ENCODE measurements around the gene OXA1L. TPM values are rescaled to one million over a fixed set of nuclear protein-coding genes. Genes with fewer than 3 reads are reported as not detected.
"Not testable (repeated sequence)": the region's sequence is repeated elsewhere in the genome, so short reads cannot be mapped to it uniquely, and the experiment has no call there.

OXA1L gene
- 171 TPM for total RNA-seq
- 100 to 1,000 TPM; 181 to 242 (median 205) TPM for polyA plus RNA-seq (ENCODE audit: insufficient read depth in 1 of 8, insufficient read length in 8 of 8, low replicate concordance in 1 of 8)
- long read RNA-seq, donor 1, transcript OXA1L-201 (10 exons, 1,719 nt): major isoform, 42 of 99 reads
- long read RNA-seq, donor 1, partial matches to known transcripts: 55 of 99 reads
- long read RNA-seq, donor 1, other reads (novel, unspliced or antisense): 0 of 99 reads
- long read RNA-seq, donor 2, transcript OXA1L-201 (10 exons, 1,719 nt): major isoform, 5 of 20 reads
- long read RNA-seq, donor 2, partial matches to known transcripts: 15 of 20 reads
- long read RNA-seq, donor 2, other reads (novel, unspliced or antisense): 0 of 20 reads
- long read RNA-seq, donor 3, transcript OXA1L-201 (10 exons, 1,719 nt): major isoform, 75 of 107 reads
- long read RNA-seq, donor 3, partial matches to known transcripts: 29 of 107 reads
- long read RNA-seq, donor 3, other reads (novel, unspliced or antisense): 0 of 107 reads
- long read RNA-seq, donor 4, transcript OXA1L-201 (10 exons, 1,719 nt): major isoform, 24 of 66 reads
- long read RNA-seq, donor 4, partial matches to known transcripts: 42 of 66 reads
- long read RNA-seq, donor 4, other reads (novel, unspliced or antisense): 0 of 66 reads
- long read RNA-seq, donor 5, transcript OXA1L-208 (3 exons, 1,224 nt): minor isoform, 8 of 306 reads
- long read RNA-seq, donor 5, transcript OXA1L-201 (10 exons, 1,719 nt): major isoform, 105 of 306 reads
- long read RNA-seq, donor 5, partial matches to known transcripts: 186 of 306 reads
- long read RNA-seq, donor 5, other reads (novel, unspliced or antisense): 5 of 306 reads
- long read RNA-seq, donor 6, transcript OXA1L-201 (10 exons, 1,719 nt): major isoform, 105 of 287 reads
- long read RNA-seq, donor 6, partial matches to known transcripts: 176 of 287 reads
- long read RNA-seq, donor 6, other reads (novel, unspliced or antisense): 0 of 287 reads
- long read RNA-seq, donor 7, transcript OXA1L-201 (10 exons, 1,719 nt): major isoform, 53 of 208 reads
- long read RNA-seq, donor 7, partial matches to known transcripts: 150 of 208 reads
- long read RNA-seq, donor 7, other reads (novel, unspliced or antisense): 0 of 208 reads
- long read RNA-seq, donor 8, transcript OXA1L-201 (10 exons, 1,719 nt): major isoform, 54 of 177 reads
- long read RNA-seq, donor 8, partial matches to known transcripts: 123 of 177 reads
- long read RNA-seq, donor 8, other reads (novel, unspliced or antisense): 0 of 177 reads
- long read RNA-seq, donor 9, transcript OXA1L-201 (10 exons, 1,719 nt): major isoform, 43 of 165 reads
- long read RNA-seq, donor 9, partial matches to known transcripts: 120 of 165 reads
- long read RNA-seq, donor 9, other reads (novel, unspliced or antisense): 0 of 165 reads
- long read RNA-seq, donor 10, transcript OXA1L-201 (10 exons, 1,719 nt): major isoform, 89 of 348 reads
- long read RNA-seq, donor 10, partial matches to known transcripts: 256 of 348 reads
- long read RNA-seq, donor 10, other reads (novel, unspliced or antisense): 0 of 348 reads
- long read RNA-seq, donor 11, transcript OXA1L-201 (10 exons, 1,719 nt): major isoform, 60 of 111 reads
- long read RNA-seq, donor 11, partial matches to known transcripts: 47 of 111 reads
- long read RNA-seq, donor 11, other reads (novel, unspliced or antisense): 0 of 111 reads

- Histone ChIP-seq H3K27ac (ENCODE audit: low read length) (peak within 1 kb of the TSS; percentile 95), H3K9me3 (replicated peaks; ENCODE audit: control insufficient read depth, low read depth, low read length) (peaks cover 2% of the 10 kb centered on the region), H3K4me1 (ENCODE audit: control insufficient read depth, insufficient read depth, low read length) (peaks cover 8% of the 10 kb centered on the region), H3K4me3 (ENCODE audit: low read length) (peak within 1 kb of the TSS; percentile 98), H3K36me3 (ENCODE audit: control insufficient read depth, insufficient read depth, low read length) (peaks cover 31% of the 10 kb centered on the region), H3K27me3 (ENCODE audit: control insufficient read depth, insufficient read depth, low read length) (no peaks in the 10 kb centered on the region)
- WGBS (ENCODE audit: insufficient coverage): under 1% methylated on average over 54 of the region's 56 CpGs
- peak; percentile 99 for DNase-seq
These were observed at the start of gene OXA1L for GRCh38 chr14:22766457-22767322. TSS of gene OXA1L (plus strand) at chr14:22766688. CDS start at chr14:22766702, 14 bp downstream.

GRCh38 chr14:22718091-22718490, 48.4 kb upstream of the OXA1L start:
- Histone ChIP-seq H3K9me3 (replicated peaks; ENCODE audit: control insufficient read depth, low read depth, low read length) (no peaks in the 10 kb centered on the region), H3K4me3 (ENCODE audit: low read length) (no peak overlapping the region), H3K27ac (ENCODE audit: low read length) (no peak overlapping the region), H3K4me1 (ENCODE audit: control insufficient read depth, insufficient read depth, low read length) (no peaks in the 10 kb centered on the region), H3K27me3 (ENCODE audit: control insufficient read depth, insufficient read depth, low read length) (peaks cover 12% of the 10 kb centered on the region), H3K36me3 (ENCODE audit: control insufficient read depth, insufficient read depth, low read length) (no peaks in the 10 kb centered on the region)
- WGBS (ENCODE audit: insufficient coverage): no CpG with 5 or more reads among the region's 4 CpGs
- no peak for DNase-seq

DNA sequence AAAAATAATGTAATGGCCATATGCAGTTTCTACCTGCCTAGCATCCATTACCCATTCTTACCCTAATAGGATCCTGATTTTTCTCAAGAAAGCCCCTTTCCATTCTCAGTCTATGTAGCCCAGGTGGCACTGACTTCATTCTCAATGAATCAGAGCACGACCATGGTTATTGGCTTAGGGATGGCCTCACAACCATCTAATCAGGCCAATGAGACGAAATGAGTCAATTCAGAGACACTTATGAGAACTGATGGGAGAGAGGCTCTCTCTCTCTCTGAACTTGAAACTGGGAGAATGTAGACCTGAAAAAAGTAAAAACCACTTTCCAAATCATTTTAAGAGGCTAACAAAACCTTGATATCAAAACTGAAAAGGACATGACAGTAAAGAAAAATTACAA, 45.3 kb upstream of the OXA1L start:
- Histone ChIP-seq H3K36me3 (ENCODE audit: control insufficient read depth, insufficient read depth, low read length) (no peaks in the 10 kb centered on the region), H3K27me3 (ENCODE audit: control insufficient read depth, insufficient read depth, low read length) (peaks cover 8% of the 10 kb centered on the region), H3K4me1 (ENCODE audit: control insufficient read depth, insufficient read depth, low read length) (no peaks in the 10 kb centered on the region), H3K27ac (ENCODE audit: low read length) (no peak overlapping the region), H3K4me3 (ENCODE audit: low read length) (no peak overlapping the region), H3K9me3 (replicated peaks; ENCODE audit: control insufficient read depth, low read depth, low read length) (no peaks in the 10 kb centered on the region)
- WGBS (ENCODE audit: insufficient coverage): no CpG with 5 or more reads among the region's 2 CpGs
- DNase-seq: no peak

DNA sequence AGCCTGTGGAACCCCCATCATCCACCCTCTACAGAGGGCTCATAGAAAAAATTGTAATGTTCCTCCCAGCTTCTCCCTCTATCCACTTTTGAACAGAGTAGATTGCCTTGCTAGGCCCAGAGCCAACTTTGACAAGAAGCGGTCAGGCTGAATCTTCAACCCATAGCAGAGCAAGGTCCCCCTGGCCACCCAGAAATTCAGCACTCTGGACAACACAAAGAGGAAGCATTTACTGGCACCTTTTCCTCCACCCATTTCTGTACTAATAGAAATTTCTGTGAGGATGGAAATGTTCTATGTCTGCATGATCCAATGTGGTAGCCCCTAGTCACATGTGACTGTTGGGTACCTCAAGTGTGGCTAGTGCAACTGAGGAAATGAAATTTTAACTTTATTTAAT, 42.7 kb upstream of the OXA1L start:
- H3K4me3 ChIP-seq (ENCODE audit: low read length): no peak overlapping the region
- H3K27me3 ChIP-seq (ENCODE audit: control insufficient read depth, insufficient read depth, low read length): peaks cover 9% of the 10 kb centered on the region
- WGBS (ENCODE audit: insufficient coverage): no CpG with 5 or more reads among the region's 1 CpG
- no peak for DNase-seq
- no peaks in the 10 kb centered on the region for H3K9me3 ChIP-seq (replicated peaks; ENCODE audit: control insufficient read depth, low read depth, low read length)
- no peaks in the 10 kb centered on the region for H3K36me3 ChIP-seq (ENCODE audit: control insufficient read depth, insufficient read depth, low read length)
- no peak overlapping the region for H3K27ac ChIP-seq (ENCODE audit: low read length)
- no peaks in the 10 kb centered on the region for H3K4me1 ChIP-seq (ENCODE audit: control insufficient read depth, insufficient read depth, low read length)

GRCh38 chr14:22724847-22725246, 41.6 kb upstream of the OXA1L start:
- not testable (repeated sequence) for H3K4me1 ChIP-seq (ENCODE audit: control insufficient read depth, insufficient read depth, low read length); H3K9me3 ChIP-seq (replicated peaks; ENCODE audit: control insufficient read depth, low read depth, low read length); DNase-seq; H3K27ac ChIP-seq (ENCODE audit: low read length); H3K4me3 ChIP-seq (ENCODE audit: low read length); H3K27me3 ChIP-seq (ENCODE audit: control insufficient read depth, insufficient read depth, low read length); H3K36me3 ChIP-seq (ENCODE audit: control insufficient read depth, insufficient read depth, low read length)
- WGBS (ENCODE audit: insufficient coverage): 80% methylated on average over 2 of the region's 8 CpGs

- H3K36me3 ChIP-seq (ENCODE audit: control insufficient read depth, insufficient read depth, low read length); H3K4me1 ChIP-seq (ENCODE audit: control insufficient read depth, insufficient read depth, low read length); H3K9me3 ChIP-seq (replicated peaks; ENCODE audit: control insufficient read depth, low read depth, low read length); H3K27ac ChIP-seq (ENCODE audit: low read length); H3K27me3 ChIP-seq (ENCODE audit: control insufficient read depth, insufficient read depth, low read length); DNase-seq; H3K4me3 ChIP-seq (ENCODE audit: low read length): not testable (repeated sequence)
- no CpG with 5 or more reads among the region's 3 CpGs for WGBS (ENCODE audit: insufficient coverage)
These were observed 41.1 kb upstream of the OXA1L start for GRCh38 chr14:22725374-22725773.

- no peak overlapping the region for H3K4me3 ChIP-seq (ENCODE audit: low read length)
- peaks cover 6% of the 10 kb centered on the region for H3K27me3 ChIP-seq (ENCODE audit: control insufficient read depth, insufficient read depth, low read length)
- H3K9me3 ChIP-seq (replicated peaks; ENCODE audit: control insufficient read depth, low read depth, low read length): no peaks in the 10 kb centered on the region
- no peaks in the 10 kb centered on the region for H3K36me3 ChIP-seq (ENCODE audit: control insufficient read depth, insufficient read depth, low read length)
- no peak for DNase-seq
- WGBS (ENCODE audit: insufficient coverage): no CpG with 5 or more reads among the region's 1 CpG
- H3K27ac ChIP-seq (ENCODE audit: low read length): no peak overlapping the region
- H3K4me1 ChIP-seq (ENCODE audit: control insufficient read depth, insufficient read depth, low read length): no peaks in the 10 kb centered on the region
These were observed 40.5 kb upstream of the OXA1L start for GRCh38 chr14:22726012-22726411.

- H3K4me3 ChIP-seq (ENCODE audit: low read length); H3K4me1 ChIP-seq (ENCODE audit: control insufficient read depth, insufficient read depth, low read length); H3K36me3 ChIP-seq (ENCODE audit: control insufficient read depth, insufficient read depth, low read length); DNase-seq; H3K9me3 ChIP-seq (replicated peaks; ENCODE audit: control insufficient read depth, low read depth, low read length); H3K27ac ChIP-seq (ENCODE audit: low read length); H3K27me3 ChIP-seq (ENCODE audit: control insufficient read depth, insufficient read depth, low read length): not testable (repeated sequence)
- WGBS (ENCODE audit: insufficient coverage): 81% methylated on average over 3 of the region's 5 CpGs
These were observed 34.4 kb upstream of the OXA1L start for GRCh38 chr14:22732062-22732461.

GRCh38 chr14:22733829-22734228, 32.7 kb upstream of the OXA1L start:
- no peak overlapping the region for H3K27ac ChIP-seq (ENCODE audit: low read length)
- no peaks in the 10 kb centered on the region for H3K4me1 ChIP-seq (ENCODE audit: control insufficient read depth, insufficient read depth, low read length)
- H3K27me3 ChIP-seq (ENCODE audit: control insufficient read depth, insufficient read depth, low read length): no peaks in the 10 kb centered on the region
- H3K9me3 ChIP-seq (replicated peaks; ENCODE audit: control insufficient read depth, low read depth, low read length): no peaks in the 10 kb centered on the region
- H3K4me3 ChIP-seq (ENCODE audit: low read length): no peak overlapping the region
- H3K36me3 ChIP-seq (ENCODE audit: control insufficient read depth, insufficient read depth, low read length): no peaks in the 10 kb centered on the region
- 64% methylated on average over 1 of the region's 2 CpGs for WGBS (ENCODE audit: insufficient coverage)
- DNase-seq: no peak
